ENCODE data around the gene ZNF362. TPM values are rescaled to one million over a fixed set of nuclear protein-coding genes. Genes with fewer than 3 reads are reported as not detected.
"Not testable (repeated sequence)": the region's sequence is repeated elsewhere in the genome, so short reads cannot be mapped to it uniquely, and the experiment has no call there.

The ZNF362 gene
- total RNA-seq, 1 donor from 2014 or later = 5.1 TPM

DNA sequence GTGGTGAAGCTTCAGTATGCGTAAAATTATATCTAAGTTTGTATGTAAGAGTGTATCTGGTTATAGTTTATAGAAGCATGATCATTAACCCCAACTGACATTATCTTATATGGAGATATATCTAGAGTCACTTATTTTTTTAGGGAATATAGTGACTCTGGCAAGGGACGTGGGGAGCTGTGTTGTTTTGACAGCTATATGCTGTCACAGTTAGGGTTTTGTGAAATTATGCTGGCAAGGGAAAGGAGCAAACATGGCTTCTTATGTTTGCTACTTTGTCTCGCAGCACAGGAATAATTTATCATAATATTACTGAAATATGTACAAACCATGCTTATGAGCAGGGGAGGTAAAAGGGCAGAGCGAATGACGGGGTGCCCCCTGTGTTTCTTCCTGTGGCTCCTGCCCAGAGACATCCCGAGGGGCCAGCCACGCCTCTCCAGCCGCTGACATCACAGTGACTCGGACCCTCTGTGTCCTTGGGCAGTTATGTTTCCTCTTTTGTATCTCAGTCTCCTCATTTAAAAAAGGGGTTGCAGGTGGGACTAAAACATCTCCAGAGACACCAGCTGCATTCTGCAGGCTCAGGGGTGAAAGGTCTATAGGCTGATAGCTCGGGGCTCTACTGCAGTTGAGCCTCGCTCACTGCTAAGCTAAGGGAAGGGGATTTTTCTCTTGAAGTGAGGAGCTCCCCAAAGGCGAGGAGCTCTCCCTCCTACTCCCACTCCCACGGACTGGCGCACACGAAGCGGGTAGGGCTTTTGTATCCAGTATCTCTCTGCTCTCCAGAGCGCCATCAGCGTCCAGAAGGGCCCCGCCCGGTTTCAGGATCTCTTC is 49.7 kb downstream of the ZNF362 start:
- no peak for DNase-seq (ENCODE audit: low read depth, low spot score)

DNA sequence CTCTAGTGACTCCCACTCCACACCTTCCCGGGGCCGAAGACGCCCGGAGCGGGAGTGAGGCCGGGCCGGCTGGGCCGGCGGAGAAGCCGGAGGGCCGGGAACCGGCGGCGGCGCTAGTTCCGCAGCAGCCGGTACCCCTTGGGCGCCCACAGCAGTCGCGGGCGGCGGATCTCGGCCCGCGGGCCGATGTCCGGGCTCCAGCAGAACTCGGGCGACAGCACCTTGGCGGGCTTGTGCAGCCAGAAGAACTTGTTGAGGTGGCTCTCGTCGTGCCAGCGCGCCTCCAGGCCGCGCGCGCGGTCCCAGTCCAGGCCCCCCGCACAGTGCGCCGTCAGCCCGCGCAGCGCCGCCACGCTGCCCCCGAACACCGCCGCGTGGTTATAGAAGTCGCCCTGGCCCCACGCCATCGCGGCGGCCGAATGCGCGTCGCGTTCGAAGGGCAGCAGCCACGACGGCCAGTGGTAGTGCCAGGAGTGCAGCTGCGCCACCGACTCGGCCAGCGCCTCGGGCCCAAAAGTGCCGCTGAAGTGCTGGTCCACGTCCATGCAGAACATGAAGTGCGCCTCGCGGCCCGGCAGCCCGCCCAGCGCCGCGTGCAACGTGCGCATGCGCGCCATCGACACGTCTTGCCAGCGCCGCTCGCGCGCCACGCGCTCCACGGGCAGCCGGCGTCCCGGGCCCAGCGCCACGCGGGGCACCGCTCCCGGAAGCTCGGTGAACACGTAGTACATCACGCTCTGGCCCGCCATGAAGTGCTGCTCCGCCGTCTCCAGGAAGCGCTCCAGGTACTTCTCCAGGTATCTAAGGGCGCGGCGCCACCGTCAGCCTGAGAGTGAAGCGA is 50.6 kb downstream of the ZNF362 start:
- no peak for DNase-seq (ENCODE audit: low read depth, low spot score)

DNA sequence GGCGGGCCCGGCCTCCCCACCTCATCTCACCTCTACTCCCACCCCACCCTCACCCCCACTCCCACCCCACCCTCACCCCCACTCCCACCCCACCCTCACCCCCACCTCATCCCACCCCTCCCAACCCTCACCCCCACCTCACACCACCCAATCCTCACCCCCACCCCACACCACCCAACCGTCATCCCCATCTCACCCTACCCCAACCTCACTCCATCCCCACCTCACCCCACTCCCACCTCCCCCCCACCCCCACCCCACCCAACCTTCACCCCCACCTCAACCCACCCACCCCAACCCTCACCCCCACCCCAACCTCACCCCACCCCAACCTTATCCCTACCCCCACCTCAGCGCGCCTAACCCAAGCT is 51.2 kb downstream of the ZNF362 start:
- no peak for DNase-seq (ENCODE audit: low read depth, low spot score)

GRCh38 chr1:33309351-33309750 is 53.1 kb downstream of the ZNF362 start:
- DNase-seq (ENCODE audit: low read depth, low spot score) = not testable (repeated sequence)

DNA sequence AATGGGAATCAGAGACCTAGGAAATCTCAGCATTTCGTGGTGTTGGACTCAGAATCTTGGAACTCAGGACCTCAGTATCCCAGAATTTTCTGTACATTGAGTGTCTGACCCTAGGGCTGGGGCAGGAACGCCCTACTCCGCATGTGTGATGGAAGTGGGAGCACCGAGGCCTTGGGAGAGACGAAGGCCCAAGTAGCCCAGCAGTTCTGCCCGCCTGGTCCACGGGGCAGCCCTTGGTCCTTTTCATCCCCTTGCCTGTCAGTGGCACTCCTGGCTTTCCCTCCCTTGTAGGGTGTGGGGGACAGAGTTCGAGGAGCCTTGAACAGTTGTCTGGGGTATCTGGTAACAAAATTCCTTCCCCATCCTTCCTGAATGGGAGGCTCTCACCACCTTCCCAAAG is 54.4 kb downstream of the ZNF362 start:
- no peak for DNase-seq (ENCODE audit: low read depth, low spot score)

- no peak for DNase-seq (ENCODE audit: low read depth, low spot score)
Measured at GRCh38 chr1:33311706-33312412, 55.6 kb downstream of the ZNF362 start.

GRCh38 chr1:33312413-33312749 is 56.1 kb downstream of the ZNF362 start:
- no peak for DNase-seq (ENCODE audit: low read depth, low spot score)

GRCh38 chr1:33314416-33314815 is 58.1 kb downstream of the ZNF362 start:
- no peak for DNase-seq (ENCODE audit: low read depth, low spot score)

- DNase-seq (ENCODE audit: low read depth, low spot score) = no peak
Measured at GRCh38 chr1:33316601-33317000, 60.3 kb downstream of the ZNF362 start.

DNA sequence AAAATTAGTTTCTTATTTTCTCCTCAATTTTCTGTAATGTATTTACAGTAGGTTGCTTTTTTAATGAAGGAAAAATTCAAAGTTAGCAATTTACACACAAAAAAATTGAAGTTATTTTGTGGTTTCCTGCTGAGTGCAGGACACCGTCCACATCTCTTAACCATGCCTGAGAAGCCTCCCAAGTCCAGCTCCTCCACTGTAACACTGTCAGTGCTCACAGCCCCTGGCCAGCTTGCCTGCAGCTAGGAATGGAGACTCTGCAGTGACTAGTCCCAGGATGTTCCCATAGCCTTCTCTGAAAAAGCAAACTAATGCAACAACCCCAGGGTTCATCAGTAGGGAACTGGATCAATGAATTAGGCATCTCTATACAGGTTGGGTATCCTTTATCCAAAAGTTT is 61.1 kb downstream of the ZNF362 start:
- no peak for DNase-seq (ENCODE audit: low read depth, low spot score)

GRCh38 chr1:33317946-33318345 is 61.7 kb downstream of the ZNF362 start:
- DNase-seq (ENCODE audit: low read depth, low spot score) = no peak

DNA sequence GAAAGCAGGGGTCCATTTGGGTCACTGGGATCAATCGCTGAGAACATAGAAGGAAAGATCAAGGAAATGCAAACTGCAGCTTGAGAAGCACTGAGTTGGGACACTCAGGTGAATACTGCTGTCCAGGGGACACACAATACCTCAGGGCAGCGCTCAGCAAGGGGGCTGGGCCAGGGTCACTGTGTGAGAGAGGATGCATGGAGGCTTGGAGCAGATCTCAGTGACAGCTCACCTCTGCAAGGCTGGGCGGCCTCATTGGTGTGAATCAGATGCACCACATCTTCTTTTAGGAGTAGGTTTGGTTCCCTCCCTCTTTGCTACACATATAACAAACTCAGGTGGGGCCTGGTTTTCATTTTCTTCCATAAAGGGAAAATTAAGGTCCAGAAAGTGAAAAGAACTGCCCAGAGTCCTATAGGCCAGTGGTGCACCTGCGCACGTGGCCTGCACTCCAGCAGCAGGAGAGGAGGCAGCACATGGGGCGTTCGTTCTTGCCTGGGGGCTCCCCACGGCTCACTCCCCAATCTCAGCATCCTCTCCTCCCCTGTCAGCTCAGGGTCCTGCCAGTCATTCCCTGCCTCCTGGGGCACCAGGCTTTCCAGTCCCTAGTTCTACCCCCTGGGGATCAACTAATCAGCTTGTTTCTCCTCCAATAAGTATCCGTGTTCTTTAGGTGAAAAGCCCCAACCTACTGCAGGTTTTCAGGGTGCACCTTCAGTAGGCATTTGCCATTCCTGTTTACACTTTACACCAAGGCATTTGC is 63.1 kb downstream of the ZNF362 start:
- no peak for DNase-seq (ENCODE audit: low read depth, low spot score)

DNA sequence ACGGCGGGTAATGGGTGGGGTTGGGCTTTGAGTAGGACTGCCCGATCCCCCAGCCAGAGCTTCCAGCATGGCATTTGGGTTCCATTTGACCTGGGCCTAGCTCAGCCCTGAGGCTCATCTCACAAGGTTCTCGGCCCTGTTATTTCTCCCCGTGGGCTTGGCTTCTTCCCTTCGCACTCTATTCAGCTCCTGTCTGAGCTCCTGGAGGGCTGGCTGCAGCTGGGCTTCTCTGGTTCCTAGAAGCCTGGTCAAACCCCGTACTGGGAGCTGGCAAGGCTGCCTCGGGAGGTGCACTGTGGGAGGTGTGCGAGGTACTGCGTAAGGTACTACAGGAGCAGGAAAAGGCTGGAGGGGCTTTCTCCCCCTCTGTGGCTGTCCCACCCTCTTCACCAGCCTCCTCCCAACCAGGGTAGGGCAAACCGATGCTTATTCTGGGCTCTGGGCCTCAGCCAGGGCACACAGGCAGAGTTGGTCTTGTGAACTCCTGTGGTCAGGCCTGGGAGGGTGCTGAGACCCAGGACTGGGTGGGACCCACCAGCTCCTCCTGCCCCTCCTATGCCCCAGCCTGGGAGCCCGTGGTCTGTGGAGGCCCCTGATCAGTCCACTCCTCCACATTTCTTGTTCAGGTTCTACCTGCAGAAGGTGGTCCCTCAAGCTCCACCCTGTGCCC is 63.8 kb downstream of the ZNF362 start:
- DNase-seq (ENCODE audit: low read depth, low spot score) = no peak

DNA sequence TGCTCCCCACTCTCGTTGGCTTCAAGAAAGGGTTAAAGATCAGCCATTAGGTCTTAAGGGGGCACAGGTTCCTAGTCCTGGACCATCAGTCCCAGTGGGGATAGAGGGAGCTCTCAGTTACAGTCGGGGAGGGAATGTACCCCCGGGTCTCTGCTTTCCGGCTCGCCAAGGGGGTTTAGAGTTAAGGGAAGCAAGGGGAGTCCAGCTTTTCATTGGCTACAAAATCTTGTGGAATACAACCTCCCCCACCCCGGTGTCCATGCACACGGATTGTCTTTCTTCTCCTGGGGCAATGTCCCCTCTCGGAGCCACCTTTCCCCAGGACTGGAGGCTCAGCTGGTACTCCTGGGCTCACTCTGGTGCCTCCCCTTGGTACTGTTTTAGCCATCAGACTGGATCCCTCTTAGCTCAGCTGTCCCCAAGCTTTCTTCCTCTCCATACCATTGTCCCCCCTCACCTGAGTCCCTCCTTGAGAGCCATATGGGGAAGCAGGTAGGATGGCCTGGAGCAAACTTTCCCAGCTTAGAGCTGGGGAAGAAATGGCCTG is 64.4 kb downstream of the ZNF362 start, which contains the start of gene A3GALT2:
Gene A3GALT2 (minus strand): TSS at position 480 of the 547 bp plus-strand sequence. CDS start 0 bp downstream, at position 480.
- DNase-seq (ENCODE audit: low read depth, low spot score) = no peak

DNA sequence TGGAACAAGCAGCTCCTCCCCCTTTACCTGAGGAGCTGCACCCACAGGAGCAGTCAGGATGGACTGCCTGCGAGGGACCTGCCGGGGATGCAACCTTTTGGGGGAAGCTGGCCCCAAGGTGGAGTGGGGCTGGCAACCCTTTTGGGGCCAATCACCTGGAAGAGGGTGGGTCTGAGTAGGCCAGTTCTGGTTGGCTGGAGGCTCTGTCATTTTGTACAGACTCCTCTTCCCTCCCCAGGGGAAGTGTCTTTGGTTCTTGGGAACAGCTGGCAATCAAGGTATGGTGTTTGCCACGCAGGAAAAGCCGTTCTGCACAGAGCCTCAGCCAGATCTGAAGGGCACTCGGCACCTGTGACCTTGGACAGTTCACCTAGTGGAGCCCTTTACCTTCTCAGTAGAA is 64.9 kb downstream of the ZNF362 start:
- no peak for DNase-seq (ENCODE audit: low read depth, low spot score)

- DNase-seq (ENCODE audit: low read depth, low spot score) = no peak
Measured at GRCh38 chr1:33322109-33322508, 65.8 kb downstream of the ZNF362 start.

GRCh38 chr1:33322870-33323585 is 66.7 kb downstream of the ZNF362 start:
- DNase-seq (ENCODE audit: low read depth, low spot score) = no peak

DNA sequence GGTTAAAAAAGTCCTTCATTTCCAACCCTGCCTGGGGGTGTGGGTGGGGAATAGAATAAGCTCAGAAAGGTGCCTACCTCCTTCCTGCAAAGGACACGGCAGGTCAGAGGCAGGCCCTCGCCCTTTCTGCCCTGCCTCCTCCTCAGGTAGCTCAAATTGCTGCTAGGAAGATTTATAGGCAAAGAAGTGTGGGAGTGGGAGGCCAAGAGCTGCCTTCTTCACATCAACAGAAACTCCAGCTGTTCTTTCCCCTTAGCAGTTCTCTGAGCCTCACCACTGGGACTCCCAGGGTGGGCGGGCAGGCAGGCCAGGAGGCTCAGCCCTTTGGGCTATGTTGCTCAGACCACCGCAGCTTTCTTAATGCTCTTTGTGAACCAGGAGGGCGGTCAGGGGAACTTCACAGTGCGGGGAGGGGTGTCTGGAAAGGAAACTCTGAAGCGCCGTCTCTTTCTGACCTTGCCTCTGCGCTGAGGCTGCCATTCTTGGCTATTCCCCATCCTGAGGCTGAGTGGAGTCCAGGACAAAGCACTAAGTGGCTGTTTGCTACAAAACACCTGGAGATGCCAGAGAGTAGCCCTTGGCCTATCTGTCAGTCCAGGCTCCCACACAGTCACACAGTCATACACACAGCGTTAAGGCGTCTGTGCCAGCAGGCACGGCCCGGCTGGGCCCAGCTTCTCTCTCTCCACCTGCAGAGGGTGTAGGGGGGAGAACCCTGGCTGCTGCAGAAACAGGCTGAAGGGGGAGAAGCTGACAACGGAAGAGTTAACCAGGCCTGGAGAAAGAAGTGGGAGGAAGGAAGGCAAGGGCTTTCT is 67.6 kb downstream of the ZNF362 start:
- DNase-seq (ENCODE audit: low read depth, low spot score) = no peak
